Esophagus squamous epithelium (tissue), 4 donors: Measurements from ENCODE around the gene C1orf210.

Experiments
- CTCF ChIP-seq, 6 experiments: fragments of 450-650 bp in 4 of 6; fragments of 200-600 bp in 2 of 6; sonication (generic) in 2 of 6; IDR thresholded peaks; one replicate each; pipeline ENCODE4 v1.5.1; 2016 to 2019; ENCODE audit warnings: antibody characterized with exemption in 6 of 6, mild to moderate bottlenecking in 4 of 6, moderate library complexity in 4 of 6
- POLR2A ChIP-seq, 4 donors: fragments of 450-650 bp; IDR thresholded peaks; one replicate each; pipeline ENCODE4 v1.6.1; 2017; ENCODE audit warnings: antibody characterized with exemption in 4 of 4, mild to moderate bottlenecking in 4 of 4, moderate library complexity in 3 of 4

- peak in 1 of 4 donors; percentile 31 for TF ChIP-seq POLR2A (IDR thresholded peaks at IDR 0.05)
- no peak for TF ChIP-seq CTCF (IDR thresholded peaks at IDR 0.05)
Measured at GRCh38 chr1:43300378-43301094, 15.2 kb upstream of the C1orf210 start, which contains the start of gene TIE1.
